ENCODE results near the gene TFPI2.

TFPI2 gene

DNA sequence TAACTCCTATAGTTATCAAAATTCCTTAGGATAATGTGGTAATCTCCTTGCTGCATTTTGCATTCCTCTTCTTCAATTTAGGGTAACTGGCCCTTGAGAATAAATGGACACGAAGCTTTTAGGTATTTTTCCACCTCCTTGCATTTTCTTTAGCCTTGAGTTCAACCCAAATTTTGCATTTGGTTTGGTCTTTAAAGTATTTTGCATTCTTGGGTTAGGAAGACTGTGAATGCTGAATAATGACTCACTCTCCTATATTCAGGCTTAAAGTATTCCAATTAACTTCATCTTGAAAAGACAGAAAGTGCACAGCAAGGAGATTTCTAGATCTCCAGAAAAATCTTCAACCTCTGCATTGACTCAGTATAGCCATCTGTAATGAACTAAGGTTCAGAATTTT is 47.3 kb downstream of the TFPI2 start:
- no peak for DNase-seq

GRCh38 chr7:93838966-93839365 is 51.6 kb downstream of the TFPI2 start:
- DNase-seq: no peak

GRCh38 chr7:93837245-93837644 is 53.3 kb downstream of the TFPI2 start:
- DNase-seq: no peak

DNA sequence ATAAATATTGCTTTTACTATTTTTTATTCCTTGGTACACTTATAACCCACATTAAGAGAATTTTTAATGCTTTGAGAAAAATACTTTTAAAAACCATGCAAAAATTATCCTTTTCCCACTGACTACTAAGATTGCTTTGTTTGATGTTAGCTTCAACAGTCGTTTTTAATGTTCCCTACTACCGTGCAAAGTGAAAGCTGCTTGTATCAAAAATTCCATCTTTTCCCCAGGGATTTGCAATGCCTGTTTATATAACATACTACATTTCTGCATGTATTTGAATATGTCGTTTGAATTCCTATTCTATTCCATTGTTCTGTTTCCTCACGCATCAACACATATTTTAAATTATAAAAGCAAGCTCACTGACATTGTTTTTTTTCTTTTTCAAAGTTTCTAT is 54.4 kb downstream of the TFPI2 start:
- no peak for DNase-seq

DNA sequence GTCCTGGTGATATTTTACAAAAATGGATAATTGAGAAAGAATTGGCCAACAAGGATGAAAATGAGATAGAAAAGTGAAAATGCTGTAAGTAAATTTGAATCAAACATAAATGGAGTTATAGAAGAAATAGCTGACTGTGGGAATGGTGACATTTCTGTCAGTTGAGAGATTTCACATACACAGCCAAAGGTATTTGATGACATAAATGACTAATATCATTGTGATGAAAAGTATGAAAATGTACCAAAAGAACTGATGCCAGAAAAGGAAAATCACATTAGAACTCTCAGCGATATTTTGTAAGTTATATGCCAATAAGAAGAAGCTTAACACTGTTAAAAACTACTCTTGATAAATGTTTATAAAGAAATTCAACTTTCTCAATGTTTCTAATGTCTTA is 54.9 kb downstream of the TFPI2 start:
- no peak for DNase-seq

Data from NCI-H774 (cell line).